Activated gamma-delta T cell (primary cell): Measurements from ENCODE around the gene NAA38.

Experiments
- DNase-seq: peaks from one replicate; lab custom pipeline; 2025; lab: John Stamatoyannopoulos, UW

The NAA38 gene

DNA sequence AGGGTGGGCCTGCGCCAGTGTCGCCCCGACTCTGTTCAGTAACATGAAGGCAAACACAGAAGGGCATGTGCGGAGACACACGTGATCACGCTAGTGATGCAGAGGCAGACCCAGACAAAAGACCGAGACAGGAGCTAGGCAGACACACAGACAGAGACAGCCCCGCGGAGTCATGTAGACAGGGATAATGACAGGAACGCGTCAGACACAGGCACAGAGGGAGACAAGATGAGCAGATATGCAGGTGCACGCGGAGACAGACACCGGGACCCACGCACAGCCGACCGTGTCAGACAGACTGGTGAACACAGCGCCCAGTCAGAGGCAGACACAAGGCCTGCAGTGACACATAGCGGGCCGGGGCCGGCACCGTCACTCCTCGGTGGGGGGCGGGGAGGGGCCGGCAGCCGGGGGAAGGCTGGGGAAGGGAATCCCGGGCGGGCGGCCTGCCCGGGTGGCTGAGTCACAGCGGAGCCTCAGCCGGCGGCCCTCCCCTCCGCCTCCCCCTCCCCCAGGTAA is 15.9 kb downstream of the NAA38 start:
- peak; percentile 97 for DNase-seq

DNA sequence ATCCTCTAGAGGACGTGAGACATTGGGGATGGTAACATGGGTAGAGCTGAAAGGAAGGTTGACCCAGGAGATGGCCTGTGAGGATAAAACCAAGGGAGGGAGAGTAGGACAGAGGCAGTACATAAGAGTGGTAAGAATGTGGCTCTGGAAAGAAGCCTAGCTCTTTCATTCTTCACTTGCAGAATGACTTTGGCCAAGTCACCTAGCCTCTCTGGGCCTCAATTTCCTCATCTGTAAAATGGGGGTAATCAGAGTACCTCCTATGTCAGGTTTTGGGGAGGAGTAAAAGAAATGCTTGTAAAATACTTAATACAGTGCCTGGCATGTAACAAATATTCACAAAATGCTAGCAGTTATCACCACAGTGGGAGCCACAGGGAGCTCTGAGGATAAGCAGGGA is 16.5 kb downstream of the NAA38 start:
- DNase-seq, result no peak

DNA sequence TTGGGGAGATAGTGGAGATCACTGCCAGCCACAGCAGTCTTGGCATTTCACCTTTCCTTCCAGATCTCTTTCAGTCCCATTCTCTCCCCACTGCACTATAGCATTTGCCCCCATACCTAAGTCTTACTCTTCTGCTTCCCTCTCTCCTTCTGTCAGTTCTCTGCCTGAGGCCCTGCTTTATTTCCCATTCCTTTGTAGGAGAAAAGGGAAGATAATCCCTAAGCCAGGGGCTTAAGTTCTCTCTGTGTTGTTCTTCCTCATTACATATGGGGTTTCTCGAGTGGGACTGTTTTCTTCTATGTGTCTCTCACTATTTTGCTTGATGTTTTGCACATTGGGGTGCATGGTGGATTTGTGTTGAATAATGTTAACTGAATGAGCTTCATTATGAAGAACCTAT is 16.9 kb downstream of the NAA38 start:
- DNase-seq, result no peak

DNA sequence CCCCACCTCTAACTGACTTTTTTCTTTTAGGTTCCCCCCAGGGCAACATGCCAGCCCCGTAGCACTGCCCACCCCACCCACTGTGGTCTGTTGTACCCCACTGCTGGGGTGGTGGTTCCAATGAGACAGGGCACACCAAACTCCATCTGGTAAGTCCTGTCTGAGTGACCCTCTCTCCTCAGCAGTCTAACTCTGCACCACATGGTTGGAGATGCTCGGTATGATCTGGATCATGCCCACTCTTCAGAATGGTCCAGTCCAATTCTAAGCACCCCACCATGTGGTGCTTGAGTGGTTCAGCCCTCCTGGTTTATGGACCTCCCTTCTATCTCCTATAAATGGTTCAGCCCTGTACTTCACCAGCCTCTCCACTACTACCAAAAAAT is 17.5 kb downstream of the NAA38 start:
- no peak for DNase-seq

DNA sequence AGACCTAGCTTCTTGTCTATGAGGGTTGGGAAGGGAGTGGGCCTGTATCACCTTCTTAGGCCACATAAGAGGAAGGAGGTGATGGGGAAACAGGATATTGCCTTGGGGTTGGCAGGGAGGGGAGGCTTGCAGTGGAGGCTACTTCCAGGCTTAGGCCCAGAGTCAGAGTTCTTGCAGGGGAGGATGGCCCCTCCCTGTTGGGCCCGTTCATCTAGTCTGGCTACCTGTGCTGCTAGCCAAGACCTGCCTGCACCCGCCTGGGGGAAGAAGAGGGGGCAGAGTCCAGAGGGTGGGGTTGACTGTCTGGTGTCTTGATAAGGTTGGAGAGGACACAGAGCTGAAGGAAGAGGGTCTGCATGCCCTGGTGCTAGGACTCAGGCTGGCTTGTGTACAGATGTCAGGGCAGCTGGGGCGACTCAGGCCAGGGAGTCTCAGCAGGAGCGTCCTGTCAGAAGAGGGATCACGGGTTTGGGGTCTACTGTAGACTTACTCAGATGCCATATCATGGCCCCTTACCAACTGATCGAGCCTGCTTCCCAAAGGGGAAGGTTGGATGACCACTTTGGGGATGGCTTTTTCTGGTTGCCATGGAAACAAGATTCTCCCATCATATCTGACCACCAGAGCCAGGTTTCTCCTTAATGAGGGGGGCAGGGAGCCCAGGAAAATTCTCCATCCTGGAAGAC is 18.0 kb downstream of the NAA38 start:
- DNase-seq, result no peak

DNA sequence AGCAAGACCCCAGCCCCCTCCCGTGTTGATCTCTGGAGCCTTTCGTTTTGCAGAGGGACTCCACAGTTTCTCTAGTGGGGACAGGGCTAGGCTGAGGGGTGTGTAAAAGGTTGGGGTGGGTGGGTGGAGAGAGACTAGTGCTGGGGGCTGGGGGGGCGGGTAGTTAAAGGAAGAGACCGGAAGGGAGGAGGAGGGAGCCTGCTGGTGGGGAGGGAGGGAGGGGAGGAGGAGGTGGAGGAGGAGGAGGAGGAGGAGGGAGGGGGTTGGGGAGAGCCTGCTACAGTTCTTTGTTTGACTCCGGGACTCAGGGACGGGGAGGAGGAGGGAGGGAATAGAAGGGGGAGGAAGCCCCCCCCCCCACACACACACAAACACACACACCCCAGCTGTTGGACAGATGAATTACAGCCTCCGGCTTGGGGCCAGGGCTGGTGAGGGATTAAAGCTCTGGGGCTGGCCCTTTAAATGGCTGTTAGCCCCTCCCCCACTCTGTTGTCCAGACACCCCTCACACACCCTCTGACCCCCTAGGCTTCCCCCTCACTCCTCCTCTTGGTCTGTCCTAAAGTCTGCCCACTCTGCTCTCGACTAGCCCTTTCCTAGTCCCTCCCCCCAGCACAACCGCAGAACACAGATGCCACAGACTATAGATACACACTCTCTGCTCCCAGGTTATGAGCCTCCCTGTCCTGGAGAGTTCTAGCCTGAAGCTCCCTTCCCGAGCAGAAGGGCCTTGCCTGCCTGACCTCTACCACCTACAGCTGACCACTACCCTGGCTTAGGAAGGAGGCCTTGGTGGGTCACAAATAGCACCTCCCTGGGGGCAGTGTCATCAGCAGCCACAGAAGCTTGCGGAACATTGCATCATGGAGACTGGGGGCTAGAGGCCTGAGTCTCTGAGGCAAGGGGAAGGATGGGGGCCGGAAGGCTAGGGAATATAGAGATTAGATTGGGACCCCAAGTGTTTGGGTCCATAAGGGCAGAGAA is 19.0 kb downstream of the NAA38 start:
- no peak for DNase-seq

DNA sequence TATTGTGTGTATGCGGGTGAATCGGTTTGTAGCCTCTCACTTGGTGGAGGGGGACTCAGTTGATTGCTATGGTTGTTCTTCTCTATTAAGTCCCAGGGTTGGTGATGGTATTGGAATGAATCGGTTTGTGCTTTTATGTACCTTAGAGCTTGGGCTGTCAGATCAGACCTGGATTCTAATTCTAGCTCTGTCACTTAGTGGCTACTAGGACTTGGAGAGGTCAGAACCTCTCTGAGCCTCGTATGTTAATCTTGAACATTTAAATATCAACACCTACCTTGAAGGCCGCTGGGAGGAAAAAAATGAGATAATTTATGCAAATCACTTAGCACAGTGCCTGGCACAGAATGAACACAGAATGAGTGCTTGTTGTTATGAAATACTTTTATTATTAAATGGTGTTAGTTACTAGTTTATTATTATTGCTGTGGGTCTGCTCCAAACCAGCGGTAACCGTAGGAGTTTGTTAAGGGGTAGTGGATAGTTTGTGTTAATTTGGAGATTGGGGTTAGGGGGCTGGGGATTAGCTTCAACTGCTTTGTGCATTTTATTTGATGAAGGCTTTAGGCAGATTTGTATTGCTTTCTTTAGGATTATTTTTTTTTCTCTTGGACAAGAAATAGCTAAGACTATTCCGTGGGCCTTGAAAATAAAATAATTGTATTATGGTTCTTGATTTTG is 19.8 kb downstream of the NAA38 start:
- DNase-seq, result no peak

DNA sequence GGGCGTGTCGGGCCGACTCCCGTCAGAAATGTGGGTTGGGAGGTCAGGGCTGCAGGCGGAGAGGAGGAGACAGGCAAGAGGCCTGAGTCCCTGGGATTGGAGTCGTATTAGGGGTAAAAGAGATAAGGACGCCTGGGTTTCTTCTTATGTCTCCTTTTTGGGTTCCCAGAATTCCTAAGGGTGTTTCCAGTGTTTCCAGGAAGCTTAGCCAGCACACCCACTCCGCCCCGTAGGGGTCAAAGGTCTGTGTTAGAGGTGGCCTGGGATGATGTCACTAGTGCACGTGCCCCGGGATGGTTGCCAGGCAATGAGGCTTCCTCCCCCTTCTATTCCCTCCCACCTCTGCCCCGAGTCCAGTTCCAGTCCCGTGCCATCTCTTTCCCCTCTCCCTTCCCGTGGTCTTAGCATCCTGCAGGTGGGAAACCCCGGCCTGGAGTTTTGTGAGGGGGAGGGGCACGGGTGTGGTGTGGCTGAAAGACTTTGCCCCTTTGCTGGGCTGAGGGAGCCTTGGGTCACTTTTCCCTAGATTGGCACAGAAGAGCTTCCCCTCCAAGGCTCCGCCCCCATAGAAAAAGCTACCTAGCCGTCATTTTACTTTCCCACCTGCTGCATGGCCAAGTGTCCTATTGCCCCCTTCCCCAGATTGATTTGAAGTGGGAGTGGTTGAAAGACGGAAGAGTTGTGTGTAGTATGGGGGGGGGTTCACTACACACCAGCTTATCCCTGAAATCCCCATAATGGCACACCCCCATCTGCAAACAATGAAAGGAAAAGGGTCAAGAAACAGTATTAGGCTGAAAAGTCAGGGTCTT is 20.6 kb downstream of the NAA38 start:
- DNase-seq, result no peak

DNA sequence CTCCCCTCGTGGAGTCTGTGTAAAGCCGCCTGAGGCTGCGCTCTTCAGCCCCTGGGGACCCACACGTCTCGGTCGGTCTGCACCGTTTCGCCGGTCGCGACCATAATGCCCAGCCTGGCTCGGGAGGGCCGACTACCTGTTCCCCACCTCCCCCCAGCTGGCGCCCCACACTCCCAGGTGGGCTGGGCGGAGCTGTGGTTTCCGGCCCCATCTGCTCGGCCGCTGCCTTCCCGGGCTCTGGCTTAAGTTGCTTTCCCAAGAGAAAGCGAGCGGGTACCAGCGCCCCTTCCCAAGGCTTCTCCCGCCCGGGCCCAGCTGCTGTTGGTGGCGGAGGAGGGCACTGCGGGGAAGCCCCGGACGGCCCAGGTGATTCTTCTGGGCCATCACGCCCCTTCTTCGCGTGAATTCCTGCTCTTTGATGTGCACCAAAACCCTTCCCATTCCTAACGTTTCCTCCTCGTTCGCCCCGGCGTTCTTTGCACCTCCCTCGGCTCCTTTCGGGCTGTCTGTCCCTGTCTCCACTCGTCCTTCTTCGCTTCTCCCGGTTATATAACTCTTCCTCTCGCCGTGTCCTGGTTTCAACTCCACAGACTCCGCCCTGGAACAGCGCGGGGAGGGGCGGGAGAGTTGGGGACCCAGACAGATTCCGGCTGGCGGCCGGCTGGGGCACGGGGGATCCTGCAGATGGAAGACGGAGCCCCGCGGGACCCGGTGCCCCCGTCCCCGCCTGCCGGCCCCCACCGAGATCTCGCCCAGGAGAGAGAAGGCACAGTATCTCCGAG is 21.4 kb downstream of the NAA38 start:
- DNase-seq, result peak; percentile 64

DNA sequence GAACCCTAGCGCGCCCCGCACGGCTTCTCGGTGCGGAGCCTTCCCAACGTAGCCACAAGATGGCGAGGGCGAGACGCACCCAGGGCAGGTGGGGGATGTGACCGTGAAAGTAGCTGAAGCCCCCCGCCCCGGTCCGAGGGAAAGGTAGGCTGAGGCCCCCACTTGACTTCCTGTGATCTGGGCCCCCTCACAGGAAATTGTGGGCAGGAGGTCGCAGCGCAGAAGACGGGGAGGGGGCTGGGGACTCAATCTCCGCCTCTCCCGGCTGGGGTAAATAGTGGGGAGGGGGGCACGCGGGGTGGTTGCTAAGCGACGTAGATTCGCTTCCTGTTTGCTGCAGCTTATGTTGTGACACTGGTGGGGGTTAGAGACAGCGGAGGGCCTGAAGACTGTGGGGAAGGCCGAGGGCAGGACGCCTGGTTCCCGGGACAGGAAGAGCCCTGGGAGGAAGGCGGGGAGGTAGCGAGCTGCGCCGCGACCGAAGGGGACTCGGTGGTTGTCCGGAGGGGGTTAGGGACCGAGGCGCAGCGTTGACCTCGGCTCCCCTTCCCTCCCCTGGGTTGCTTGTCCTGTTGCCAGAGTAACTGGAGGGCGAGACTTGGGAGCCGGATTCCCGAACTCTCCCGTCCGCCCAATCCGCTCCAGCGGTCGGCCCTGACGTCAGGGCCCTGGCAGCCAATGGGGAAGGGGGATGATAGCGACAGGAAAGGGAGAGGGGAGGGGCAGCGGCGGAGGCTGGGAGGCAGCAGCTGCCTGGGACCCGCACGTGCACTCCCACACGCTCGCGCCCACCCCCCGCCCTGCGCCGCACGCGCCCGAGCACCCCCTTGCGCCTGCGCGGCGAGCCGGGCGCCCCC is 22.2 kb downstream of the NAA38 start:
- peak; percentile 89 for DNase-seq

DNA sequence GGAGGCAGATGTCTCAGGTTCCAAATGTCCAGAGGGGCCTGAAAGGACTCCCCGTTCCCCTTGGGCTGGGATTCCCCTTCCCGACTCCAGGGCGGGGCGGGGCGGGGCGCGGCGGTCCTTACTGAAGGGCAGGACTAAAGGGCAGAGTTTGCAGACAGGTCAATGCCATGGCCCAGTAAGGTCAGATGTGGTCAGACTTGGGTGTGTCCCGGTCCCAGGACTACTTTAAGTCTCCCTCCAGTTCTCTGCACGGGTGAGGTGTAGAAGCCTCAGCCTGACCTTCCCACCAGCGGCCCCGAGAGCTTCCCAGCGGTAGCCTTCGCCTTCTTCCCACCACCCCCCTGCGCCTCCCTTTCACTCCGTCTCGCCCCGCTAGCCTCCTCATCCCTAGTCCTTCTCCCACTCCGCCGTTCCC is 22.8 kb downstream of the NAA38 start:
- peak; percentile 66 for DNase-seq

DNA sequence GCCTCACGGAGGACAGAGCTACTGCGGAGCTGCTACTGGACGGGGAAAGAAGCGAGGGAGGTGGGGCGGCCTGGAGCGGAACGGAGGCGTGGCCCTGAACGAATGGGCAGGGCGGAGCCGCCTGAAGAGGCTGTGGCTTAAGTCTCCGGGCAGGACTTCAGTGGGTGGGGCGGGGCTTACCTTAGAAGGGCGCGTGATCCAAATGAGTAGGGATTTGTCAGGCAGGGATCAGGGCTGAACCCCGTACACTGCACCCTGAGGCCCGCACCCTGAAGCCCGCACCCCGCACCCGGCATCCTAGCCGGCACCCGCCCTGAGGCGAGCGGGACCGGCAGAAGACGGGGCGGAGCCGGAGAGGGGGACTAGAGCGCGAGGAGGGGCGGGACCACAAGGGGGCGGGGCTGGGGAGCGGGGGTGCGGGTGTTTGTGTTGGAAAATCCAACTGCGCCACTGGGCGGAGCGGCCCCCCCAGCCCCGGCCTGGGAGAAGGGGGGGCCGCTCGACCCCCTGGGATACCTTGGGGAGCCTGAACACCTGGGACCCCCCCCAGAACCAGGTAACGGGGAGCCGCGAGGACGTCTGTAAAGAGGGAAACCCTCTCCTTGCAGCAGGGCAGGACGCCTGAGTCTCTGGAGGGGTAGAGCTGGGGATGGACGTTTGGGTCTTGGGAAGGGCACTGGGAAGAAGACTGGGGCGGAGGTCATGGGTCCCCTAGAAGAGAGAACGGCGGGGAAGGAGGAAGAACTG is 23.4 kb downstream of the NAA38 start, which contains the start of gene KDM6B:
Gene KDM6B, plus strand, starts transcription at position 423 of the 747 bp plus-strand sequence. CDS start 11,338 bp downstream, outside the sequence.
- peak; percentile 71 for DNase-seq

DNA sequence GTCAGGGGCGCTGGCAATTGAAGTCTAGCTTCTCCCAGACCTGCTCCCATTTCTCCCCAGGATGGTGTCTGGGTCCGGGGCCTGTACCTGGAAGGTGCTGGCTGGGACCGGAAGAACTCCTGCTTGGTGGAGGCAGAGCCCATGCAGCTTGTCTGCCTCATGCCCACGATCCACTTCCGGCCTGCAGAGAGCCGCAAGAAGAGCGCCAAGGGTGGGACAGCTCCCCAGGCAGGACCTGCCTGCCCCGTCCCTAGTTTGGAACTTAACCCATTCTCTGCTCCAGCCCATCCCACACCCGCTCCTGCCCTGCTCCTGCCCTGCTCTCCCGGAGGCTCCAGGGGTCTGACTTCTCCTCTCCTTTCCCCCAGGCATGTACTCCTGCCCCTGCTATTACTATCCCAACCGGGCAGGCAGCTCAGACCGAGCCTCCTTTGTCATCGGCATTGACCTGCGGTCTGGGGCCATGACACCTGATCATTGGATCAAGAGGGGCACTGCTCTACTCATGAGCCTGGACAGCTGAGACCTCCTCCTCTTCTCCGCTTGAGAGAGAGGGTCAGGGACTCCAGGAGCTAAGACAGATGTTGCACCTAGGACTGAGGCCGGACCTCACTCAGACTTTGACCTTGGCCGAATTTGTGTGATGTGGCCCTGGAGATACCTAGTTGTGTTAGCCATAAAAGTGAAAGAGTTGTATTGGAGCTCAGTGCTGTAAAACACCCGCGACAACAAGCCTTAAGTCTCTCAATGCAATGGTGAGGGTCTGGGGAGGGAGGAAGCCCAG is 24.2 kb downstream of the NAA38 start:
- DNase-seq, result no peak

DNA sequence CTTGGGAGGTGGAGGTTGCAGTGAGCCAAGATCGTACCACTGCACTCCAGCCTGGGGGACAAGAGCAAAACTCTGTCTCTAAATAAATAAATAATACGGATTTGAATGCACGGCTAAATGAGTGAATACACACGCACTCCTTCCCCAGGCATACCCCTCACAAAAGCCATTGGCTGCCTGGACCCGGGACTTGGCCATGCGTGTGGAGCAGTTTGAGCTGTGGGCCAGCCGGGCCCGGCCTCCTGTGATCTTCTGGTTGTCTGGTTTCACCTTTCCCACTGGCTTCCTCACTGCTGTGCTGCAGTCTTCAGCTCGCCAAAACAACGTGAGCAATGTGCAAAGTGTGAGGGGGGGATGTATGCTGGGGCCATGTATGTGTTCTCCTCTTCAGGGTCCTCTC is 24.9 kb downstream of the NAA38 start:
- no peak for DNase-seq

DNA sequence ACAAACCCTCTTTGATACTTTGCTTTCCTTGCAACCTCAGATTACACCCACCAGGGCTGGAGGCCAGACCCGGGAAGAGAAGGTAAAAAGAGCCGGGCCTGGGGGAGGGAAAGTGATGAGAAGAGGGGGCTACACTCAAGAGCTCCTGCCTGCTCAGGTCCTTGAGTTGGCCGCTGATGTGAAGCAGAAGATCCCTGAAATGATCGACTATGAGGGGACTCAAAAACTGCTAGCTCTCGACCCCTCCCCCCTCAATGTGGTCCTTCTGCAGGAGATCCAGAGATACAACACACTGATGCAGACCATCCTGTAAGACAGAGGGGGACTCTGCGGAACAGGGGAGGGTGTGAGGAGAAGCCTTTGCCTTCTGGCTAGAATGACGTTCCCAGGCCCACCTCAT is 26.1 kb downstream of the NAA38 start:
- no peak for DNase-seq

DNA sequence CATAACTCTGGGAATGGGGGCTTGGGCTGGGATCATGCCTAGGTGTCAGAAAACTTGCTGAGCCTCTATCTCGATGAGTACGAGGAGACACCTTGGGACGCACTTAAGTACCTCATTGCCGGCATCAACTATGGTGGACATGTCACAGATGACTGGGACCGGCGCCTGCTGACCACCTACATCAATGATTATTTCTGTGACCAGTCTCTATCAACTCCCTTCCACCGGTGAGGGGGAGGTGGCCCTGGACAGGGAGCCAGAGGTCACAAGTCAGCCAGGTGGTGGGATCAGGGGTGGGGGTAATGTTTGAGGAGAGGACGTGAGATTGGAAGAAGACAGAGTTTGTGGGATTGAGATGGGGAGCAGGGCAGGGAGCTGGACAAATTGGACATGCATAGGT is 26.7 kb downstream of the NAA38 start:
- no peak for DNase-seq

DNA sequence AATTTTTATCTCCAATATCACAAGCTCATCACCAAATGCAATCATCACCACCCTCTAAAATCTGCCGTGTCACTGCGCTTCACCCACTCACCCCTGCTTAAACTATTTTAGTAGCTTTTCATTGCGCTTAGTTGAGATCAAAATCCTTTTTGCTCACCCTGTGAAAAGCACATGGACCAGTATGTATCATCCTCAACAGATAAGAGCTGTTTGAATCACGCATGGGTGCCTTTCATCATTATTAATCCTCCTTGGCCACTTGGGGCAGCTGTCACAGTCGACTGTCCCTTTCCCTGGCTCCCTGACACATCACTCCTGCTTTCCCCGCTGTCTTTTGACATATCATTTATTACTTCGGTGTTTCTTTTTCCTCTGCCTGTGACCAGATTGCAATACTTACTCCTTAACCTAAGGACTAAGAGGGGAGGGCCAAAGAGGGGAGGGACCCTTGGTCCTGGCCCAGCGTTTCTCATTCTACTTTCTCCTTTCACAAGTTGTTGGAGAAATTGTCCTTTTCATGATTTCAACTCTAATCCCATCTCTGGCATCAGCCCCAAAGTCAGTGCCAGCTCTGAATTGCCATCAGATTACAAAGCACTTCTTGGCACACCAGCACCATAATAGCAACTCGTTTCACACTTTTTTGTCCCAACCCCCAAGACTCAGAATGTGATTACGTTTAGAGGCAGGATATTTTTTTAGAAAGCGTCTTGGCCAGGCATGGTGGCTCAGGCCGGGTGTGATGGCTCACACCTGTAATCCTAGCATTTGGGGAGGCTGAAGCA is 32.0 kb downstream of the NAA38 start:
- no peak for DNase-seq
